ENCODE data around the gene CDC7.
A peak's percentile ranks its signal among the peaks of the same experiment; 100 is the strongest.
"Not testable (repeated sequence)": the region's sequence is repeated elsewhere in the genome, so short reads cannot be mapped to it uniquely, and the experiment has no call there.

The CDC7 gene

DNA sequence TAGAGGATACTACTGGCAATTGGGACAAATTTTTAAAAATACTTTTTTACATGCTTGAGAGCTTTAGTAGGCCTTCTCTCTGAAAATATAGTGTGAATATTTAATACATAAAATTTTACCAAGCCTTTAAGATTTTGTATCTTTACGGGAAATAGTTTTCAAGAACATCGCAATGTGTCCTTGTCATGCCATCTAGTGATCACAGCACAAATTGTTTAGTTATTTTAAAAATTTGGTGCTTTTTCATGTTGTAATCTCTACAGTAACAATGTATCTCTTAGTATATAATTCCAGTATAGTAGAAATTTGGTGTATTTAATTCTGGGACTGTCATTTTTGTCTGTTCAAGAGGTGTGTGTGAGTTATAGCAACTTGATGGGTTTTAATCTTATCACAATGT is 6.7 kb downstream of the CDC7 start:
- H3K4me3 ChIP-seq (ENCODE audit: low read depth, low read length) = no peak overlapping the region
- DNase-seq (ENCODE audit: low read depth, low spot score) = no peak
- in situ Hi-C loops (cut with HindIII; ENCODE audit: low sequenced_read_pairs) = no loop called here
- TF ChIP-seq, protein P1, sequence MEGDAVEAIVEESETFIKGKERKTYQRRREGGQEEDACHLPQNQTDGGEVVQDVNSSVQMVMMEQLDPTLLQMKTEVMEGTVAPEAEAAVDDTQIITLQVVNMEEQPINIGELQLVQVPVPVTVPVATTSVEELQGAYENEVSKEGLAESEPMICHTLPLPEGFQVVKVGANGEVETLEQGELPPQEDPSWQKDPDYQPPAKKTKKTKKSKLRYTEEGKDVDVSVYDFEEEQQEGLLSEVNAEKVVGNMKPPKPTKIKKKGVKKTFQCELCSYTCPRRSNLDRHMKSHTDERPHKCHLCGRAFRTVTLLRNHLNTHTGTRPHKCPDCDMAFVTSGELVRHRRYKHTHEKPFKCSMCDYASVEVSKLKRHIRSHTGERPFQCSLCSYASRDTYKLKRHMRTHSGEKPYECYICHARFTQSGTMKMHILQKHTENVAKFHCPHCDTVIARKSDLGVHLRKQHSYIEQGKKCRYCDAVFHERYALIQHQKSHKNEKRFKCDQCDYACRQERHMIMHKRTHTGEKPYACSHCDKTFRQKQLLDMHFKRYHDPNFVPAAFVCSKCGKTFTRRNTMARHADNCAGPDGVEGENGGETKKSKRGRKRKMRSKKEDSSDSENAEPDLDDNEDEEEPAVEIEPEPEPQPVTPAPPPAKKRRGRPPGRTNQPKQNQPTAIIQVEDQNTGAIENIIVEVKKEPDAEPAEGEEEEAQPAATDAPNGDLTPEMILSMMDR (IDR thresholded peaks at IDR 0.05; ENCODE audit: low read depth, low read length) = no peak

DNA sequence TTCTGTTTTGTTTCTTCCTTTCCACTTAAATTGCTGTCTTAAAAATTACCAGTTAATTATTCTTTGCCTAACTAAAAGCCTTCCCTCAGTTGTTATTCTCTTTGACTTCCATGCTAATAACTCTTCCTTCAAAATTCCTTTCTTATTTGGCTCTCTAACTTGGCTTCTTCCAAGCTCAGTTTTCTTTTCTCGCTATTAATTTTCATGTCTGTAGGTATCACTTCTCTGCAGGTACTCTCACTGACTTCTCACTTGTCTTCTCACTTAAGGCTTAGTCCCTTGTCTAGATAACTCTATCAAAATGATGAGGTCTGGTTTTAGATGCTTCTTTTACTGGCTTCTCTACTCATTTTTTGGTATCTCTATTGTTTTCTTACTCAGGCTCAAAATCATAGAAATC is 10.1 kb downstream of the CDC7 start:
- H3K4me3 ChIP-seq (ENCODE audit: low read depth, low read length) = no peak overlapping the region
- TF ChIP-seq, protein P1 (IDR thresholded peaks at IDR 0.05; ENCODE audit: low read depth, low read length) = no peak
- in situ Hi-C loops (cut with HindIII; ENCODE audit: low sequenced_read_pairs) = no loop called here
- no peak for DNase-seq (ENCODE audit: low read depth, low spot score)

DNA sequence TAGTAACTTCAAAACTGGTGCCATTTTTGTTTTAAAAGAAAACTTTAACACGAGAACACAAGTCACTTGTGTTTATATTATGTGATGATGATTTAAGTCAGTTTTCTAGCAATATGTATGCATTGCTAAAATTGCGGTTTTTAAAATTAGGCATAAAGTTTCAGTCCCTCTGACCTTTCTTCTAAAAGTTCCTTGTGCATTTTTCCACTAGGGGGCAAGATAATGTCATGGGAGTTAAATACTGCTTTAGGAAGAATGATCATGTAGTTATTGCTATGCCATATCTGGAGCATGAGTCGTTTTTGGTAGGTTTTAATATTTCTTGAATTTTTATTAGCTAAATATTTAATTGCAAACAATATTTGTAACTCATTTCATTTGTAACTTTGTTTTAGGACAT is 10.7 kb downstream of the CDC7 start:
- peak; percentile 50 for DNase-seq (ENCODE audit: low read depth, low spot score)
- TF ChIP-seq, protein P1 (IDR thresholded peaks at IDR 0.05; ENCODE audit: low read depth, low read length) = peak; percentile 63
- no peak overlapping the region for H3K4me3 ChIP-seq (ENCODE audit: low read depth, low read length)
- in situ Hi-C loops (cut with HindIII; ENCODE audit: low sequenced_read_pairs) = no loop called here

DNA sequence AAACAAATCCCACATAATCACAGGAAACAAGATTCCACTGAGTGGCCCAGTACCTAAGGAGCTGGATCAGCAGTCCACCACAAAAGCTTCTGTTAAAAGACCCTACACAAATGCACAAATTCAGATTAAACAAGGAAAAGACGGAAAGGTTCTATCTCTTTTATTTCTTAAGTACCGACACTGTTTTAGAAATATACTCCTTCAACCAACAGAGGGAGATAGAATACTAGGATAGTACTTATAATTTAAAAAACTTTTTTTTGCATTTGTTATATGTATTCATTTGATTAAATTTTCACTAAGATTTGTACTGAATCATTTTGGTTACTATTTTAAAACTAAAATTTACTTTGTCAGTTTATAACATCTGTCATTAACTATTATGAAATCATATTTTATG is 12.5 kb downstream of the CDC7 start:
- DNase-seq (ENCODE audit: low read depth, low spot score) = peak; percentile 41
- TF ChIP-seq, protein P1 (IDR thresholded peaks at IDR 0.05; ENCODE audit: low read depth, low read length) = peak; percentile 32
- in situ Hi-C loops (cut with HindIII; ENCODE audit: low sequenced_read_pairs) = no loop called here
- H3K4me3 ChIP-seq (ENCODE audit: low read depth, low read length) = no peak overlapping the region

DNA sequence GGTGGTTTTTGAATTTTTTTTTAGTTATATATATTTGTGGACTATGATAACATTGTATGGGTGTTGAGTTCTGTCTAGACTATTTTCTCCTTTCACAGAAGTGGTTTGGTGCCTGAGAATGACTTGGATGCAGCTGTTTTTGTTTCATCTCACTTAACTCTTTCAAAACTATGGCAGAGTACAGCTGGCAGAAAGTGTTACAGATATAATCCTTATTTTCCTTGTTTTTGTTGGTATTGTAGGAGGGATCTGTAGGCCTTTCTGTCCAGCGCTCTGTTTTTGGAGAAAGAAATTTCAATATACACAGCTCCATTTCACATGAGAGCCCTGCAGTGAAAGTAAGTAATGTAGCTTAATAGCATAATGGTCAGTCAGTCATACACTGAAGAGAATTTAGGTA is 13.1 kb downstream of the CDC7 start:
- DNase-seq (ENCODE audit: low read depth, low spot score) = no peak
- H3K4me3 ChIP-seq (ENCODE audit: low read depth, low read length) = no peak overlapping the region
- TF ChIP-seq, protein P1 (IDR thresholded peaks at IDR 0.05; ENCODE audit: low read depth, low read length) = no peak
- in situ Hi-C loops (cut with HindIII; ENCODE audit: low sequenced_read_pairs) = no loop called here

DNA sequence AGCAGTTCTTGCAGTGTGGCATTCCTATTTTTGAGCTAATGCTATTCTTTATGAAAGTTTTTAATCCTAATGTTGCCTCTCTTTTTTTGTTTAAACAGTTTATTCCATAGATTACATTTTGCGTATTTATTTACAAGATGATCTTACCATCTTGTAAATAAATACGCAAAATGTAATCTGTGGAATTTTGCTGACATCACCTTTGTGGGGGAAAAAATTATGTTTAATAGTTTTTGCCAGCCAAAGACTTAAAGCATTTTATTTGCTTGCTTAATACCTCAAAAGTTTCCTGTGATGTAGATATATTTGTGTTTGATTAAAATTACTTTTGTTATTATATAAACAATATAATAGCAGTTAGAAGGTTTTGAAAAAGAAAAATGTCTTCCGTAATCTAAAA is 15.3 kb downstream of the CDC7 start:
- no peak for DNase-seq (ENCODE audit: low read depth, low spot score)
- in situ Hi-C loops (cut with HindIII; ENCODE audit: low sequenced_read_pairs) = no loop called here
- TF ChIP-seq, protein P1 (IDR thresholded peaks at IDR 0.05; ENCODE audit: low read depth, low read length) = no peak
- no peak overlapping the region for H3K4me3 ChIP-seq (ENCODE audit: low read depth, low read length)

DNA sequence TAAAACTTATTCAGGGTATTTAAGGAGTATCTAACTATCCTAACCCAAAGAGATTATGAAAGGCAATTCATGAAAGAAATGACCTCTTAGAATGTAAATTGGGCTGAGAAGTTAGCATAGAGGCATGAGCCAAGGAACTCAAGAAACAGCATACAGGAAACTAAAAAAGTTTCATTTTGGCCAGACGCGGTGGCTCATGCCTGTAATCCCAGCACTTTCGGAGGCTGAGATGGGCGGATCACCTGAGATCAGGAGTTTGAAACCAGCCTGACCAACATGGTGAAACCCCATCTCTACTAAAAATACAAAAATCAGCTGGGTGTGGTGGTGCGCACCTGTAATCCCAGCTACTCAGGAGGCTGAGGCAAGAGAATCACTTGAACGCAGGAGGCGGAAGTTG is 16.0 kb downstream of the CDC7 start:
- in situ Hi-C loops (cut with HindIII; ENCODE audit: low sequenced_read_pairs); DNase-seq (ENCODE audit: low read depth, low spot score); H3K4me3 ChIP-seq (ENCODE audit: low read depth, low read length): not testable (repeated sequence)

DNA sequence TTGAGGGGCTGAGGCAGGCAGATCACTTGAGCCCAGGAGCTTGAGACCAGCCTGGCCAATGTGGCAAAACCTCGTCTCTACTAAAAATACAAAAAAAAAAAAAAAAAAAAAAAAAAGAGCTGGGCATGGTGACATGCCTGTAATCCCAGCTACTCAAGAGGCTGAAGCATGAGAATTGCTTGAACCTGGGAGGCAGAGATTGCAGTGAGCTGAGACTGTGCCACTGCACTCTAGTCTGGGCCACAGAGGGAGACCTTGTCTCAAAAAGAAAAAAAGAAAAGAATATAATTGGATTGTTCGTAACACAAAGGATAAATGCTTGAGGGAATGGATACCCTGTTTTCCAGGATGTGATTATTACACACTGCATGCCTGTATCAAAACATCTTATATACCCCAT is 18.5 kb downstream of the CDC7 start:
- in situ Hi-C loops (cut with HindIII; ENCODE audit: low sequenced_read_pairs); DNase-seq (ENCODE audit: low read depth, low spot score); H3K4me3 ChIP-seq (ENCODE audit: low read depth, low read length): not testable (repeated sequence)

All from astrocyte of the spinal cord (primary cell).